DMS53 treated with DMSO at 0.1 percent for 48 hours (cell line): Measurements from ENCODE around the gene RAG1.

Experiments
- DNase-seq: peaks from one replicate; lab custom pipeline; 2025; ENCODE audit not compliant: unreplicated experiment; lab: John Stamatoyannopoulos, UW

RAG1 gene

GRCh38 chr11:36588099-36588498, 20.3 kb downstream of the RAG1 start:
- DNase-seq, result no peak

DNA sequence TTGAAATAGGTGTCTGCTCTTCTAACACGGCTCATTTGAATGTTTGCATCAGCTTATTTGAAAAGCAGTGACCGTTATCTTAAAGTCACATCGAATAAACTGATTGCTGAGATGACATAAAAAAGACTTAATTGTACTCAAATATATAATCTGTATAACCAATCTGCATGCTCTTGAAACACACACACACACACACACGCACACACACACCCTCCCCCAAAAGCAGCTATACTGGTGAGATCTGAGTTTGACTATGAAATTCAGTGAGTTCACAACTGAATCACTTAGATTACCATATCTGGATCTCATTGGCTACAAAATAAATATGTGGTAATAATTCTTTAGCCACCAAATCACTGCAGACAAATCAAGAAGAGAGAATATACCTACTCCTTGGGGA, 22.7 kb downstream of the RAG1 start:
- DNase-seq, result no peak

DNA sequence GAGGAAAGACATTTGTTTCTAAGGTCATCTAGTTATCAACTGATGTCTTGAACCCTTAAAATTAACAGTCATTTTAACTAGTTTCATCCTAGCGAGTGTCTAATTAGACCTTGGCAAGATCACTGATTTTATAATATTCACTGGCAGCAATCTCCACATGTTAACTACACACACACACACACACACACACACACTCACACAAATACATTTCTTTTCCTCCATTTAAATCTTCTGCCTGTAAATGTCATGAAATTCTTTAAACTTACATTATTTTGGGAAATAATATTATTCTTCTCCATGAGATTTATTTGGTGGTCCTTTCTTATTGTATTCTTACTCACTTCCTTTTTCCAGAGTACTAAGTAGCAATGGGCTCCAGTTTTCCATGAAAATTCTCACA, 23.6 kb downstream of the RAG1 start:
- DNase-seq, result no peak

GRCh38 chr11:36594316-36594989, 26.6 kb downstream of the RAG1 start, which contains the start of gene IFTAP:
Gene IFTAP, plus strand, starts transcription at chr11:36594502. Its CDS starts 15,602 bp downstream, at chr11:36610104.
- peak; percentile 89 for DNase-seq

DNA sequence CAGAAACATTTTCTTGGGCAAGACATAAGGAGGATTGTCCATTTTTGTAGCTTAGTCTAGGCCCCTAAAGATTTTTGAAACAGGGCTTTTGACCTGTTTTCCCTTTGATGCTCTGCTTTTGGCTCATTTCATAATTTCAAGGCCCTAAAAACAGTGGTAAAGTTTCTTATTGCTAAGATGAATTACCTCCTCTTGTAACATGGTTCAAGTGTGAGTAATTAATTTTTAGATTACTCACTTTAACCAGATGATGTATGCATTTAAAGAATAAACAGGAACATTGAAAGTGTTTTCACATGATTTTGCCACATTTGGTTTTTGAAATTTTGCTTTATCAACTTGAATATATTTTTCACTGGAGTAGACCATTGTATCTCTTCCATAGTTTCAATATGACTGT, 29.1 kb downstream of the RAG1 start:
- no peak for DNase-seq

- DNase-seq, result no peak
Measured at GRCh38 chr11:36598051-36598450, 30.2 kb downstream of the RAG1 start, which contains the start of gene RAG2. Gene RAG2, minus strand, starts transcription at chr11:36598236. Its CDS starts 4,068 bp downstream, at chr11:36594168.

DNA sequence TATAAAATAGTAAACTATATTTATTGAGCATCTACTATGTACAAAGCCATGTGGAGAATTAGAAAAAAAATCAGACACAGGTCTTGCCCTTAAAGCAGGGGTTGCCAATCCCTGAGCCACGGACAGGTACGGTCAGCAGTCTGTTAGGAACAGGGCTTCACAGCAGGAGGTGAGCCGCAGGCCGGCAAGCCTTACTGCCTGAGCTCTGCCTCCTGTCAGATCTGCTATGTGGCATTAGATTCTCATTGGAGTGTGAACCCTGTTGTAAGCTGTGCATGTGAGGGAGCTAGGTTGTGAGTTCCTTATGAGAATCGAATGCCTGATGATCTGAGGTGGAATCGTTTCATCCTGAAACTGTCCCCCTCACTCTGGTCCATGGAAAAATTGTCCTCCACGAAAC, 32.4 kb downstream of the RAG1 start:
- no peak for DNase-seq

DNA sequence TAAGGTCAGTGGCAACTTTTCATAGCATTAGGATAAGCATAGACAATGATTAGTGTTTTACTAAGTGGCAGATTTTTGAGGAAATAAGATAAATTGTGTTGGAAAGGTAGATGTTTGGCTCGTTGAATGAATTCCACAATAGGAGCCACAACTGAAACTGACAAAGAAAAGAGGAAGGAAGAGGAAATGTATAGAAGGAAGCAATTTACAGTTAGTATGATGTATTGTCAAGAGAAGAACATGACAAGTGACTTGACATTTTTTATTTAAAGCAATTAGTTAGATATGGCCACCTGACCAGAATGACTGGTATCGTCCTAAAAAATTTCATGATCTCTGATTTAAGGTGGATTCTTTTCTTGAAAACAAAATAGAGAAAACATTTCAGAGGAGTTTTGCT, 33.3 kb downstream of the RAG1 start:
- no peak for DNase-seq

DNA sequence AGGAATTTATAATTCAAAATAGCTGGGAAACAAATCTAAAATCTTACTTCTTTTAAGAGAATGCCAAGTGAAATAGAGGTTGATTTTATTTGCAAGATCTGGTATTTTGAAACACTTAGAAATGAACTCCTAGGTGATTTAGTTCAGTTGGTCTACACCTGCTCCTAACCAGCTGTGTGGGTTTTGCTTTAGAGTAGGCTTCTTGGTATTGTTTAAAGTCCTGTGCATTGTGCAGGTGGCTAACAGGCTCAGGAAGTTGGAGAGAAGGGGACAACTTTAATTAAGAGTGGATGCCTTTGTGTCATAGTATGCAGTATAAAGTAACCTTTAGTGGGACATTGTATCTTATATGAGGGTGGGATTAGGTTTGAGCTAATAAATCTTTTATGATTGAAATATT, 34.3 kb downstream of the RAG1 start:
- no peak for DNase-seq

- no peak for DNase-seq
Measured at GRCh38 chr11:36605221-36606216, 37.7 kb downstream of the RAG1 start.

DNA sequence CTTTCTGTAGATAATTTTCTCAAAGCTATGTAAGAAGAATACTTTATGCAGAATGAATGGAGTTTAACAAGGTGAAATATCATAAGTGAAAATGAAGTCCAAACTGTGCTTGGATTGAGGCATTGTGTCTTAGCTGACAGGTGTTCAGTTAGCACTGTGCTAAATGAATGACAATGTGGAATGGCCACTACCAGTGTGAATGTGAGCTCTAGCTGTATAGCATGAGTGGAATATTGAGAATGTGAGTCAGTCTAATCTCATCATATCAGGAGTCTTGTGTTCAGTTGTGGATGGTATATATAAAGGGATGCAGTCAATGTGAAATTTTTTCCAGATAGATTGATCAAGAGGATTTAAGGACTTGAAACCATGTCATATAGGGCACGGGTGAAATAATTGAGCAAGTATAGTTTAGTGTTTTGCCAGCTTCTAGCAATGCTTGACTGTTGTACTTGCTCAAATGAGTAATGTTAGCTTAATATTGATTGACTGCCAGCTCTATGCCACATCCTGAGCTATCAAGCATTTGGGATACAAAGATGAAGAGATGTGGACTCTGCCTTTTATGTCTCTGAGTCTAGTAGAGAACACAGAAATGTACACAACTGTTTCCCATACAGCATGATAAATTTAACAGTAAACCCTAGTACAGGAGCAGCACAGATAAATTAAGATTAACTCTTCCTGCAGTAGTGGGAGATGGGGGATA, 40.8 kb downstream of the RAG1 start:
- DNase-seq, result no peak

DNA sequence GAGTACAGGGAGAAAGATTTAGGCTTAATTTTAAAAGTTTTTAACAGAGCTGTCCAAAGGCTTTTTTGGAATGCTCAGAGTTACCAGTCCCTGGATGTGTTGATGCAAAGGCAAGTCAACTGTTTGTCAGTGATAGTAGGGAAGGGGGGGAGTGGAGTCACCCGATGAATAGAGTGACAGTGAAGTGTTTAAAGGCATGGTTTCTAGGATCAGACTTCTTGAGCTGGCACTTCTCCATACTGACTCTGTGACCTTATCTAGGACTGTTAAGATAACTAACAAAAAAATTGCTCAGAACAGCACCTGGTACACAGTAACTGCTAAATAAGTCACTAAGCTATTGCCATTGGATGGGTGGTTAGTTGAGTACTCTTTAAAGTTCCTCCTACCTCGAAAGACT, 41.6 kb downstream of the RAG1 start:
- DNase-seq, result no peak

- no peak for DNase-seq
Measured at GRCh38 chr11:36615826-36616225, 48.0 kb downstream of the RAG1 start.

GRCh38 chr11:36617543-36618362, 49.9 kb downstream of the RAG1 start:
- no peak for DNase-seq

GRCh38 chr11:36618363-36619047, 50.7 kb downstream of the RAG1 start:
- DNase-seq, result no peak

DNA sequence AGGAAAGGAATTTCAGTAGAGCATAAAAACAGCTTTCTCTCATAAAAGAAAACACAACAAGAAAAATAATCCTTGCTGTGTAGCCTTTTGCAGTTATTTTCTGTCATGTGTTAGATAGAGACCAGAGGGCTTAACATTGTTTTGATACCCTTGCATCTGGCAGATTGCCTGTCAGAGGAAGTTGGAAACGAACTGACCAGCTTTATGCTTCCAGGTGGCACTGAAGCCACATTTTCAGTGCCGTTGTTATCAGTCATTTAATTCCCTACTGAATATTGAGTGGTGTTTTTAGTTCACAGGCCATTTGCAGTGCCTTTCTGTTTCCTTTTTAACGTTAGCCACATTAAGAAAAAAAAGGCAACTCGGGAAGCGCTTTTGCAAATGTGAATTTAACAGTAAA, 51.7 kb downstream of the RAG1 start:
- DNase-seq, result no peak

DNA sequence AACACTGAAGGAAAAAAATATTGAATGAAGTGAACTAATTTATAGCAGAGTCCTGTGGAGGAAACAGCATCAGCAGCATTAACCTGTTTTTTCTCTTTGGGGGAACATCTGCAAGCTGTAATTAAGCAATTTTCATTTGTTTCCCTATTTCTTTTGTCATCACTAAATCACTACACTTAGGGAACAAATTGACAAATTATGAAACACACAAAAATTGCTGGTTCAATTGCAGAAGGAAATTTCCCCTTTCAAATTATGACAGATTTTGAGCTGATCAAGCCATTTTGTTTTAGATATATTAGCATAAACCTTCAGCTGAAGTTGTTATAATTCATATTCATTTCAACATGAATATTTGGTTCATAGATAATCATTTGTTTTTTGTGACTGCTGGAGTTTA, 52.4 kb downstream of the RAG1 start:
- no peak for DNase-seq

- peak; percentile 1 for DNase-seq
Measured at GRCh38 chr11:36622431-36623136, 54.8 kb downstream of the RAG1 start.

DNA sequence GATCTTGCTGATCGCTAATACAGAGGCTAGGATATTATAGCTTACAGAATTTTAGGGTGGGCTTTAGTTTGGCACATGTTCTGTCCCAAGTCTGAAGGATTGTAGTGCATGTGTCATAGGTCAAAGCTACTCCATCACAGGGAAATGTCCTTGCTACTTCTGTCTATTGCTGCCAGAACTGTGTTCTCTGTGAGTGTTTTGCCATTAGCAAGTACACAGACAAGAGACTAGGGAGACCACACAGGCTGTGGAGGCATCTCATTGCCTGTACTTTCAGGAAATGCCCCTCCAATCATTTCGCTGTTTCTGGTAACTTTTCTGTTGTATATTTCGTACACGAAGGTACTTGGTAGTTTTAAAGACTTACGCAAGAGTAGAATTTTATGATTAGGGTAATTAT, 55.7 kb downstream of the RAG1 start:
- no peak for DNase-seq
